SIG-M5 treated with dmso at 0.1 percent for 504 hours (cell line): ENCODE results near the gene GBE1.

ENCODE experiments used
- DNase-seq: peaks from one replicate; lab custom pipeline; 2025; ENCODE audit not compliant: unreplicated experiment; lab: John Stamatoyannopoulos, UW

The GBE1 gene

DNA sequence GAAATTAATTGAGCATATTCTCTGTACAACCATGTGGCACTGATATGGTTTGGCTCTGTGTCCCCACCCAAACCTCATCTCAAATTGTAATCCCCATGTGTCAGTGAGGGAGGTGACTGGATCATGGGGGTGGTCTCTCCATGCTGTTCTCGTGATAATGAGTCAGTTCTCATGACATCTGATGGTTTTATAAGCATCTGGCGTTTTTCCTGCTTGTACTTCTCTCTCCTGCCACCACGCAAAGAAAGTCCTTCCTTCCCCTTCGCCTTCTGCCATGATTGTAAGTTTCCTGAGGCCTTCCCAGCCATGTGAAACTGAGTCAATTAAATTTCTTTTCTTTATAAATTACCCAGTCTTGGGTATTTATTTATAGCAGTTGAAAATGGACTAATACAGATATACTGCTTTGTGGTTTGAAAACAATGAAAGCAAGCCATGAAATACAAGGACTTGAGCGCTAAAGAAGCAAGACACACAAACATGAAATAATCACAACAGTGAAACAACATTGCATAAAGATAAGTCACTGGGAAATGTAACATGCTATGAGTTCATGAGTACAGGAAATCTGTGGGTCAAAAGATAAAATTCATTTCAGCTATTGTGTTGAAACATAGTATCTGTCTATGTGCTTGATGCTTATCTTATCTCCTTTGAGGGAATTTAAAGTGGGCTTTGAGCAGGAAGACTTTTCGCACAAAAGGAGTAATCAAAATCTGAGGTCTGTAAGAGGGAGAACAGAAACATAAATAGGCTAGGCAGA lies 288.7 kb downstream of the GBE1 start:
- DNase-seq: no peak

DNA sequence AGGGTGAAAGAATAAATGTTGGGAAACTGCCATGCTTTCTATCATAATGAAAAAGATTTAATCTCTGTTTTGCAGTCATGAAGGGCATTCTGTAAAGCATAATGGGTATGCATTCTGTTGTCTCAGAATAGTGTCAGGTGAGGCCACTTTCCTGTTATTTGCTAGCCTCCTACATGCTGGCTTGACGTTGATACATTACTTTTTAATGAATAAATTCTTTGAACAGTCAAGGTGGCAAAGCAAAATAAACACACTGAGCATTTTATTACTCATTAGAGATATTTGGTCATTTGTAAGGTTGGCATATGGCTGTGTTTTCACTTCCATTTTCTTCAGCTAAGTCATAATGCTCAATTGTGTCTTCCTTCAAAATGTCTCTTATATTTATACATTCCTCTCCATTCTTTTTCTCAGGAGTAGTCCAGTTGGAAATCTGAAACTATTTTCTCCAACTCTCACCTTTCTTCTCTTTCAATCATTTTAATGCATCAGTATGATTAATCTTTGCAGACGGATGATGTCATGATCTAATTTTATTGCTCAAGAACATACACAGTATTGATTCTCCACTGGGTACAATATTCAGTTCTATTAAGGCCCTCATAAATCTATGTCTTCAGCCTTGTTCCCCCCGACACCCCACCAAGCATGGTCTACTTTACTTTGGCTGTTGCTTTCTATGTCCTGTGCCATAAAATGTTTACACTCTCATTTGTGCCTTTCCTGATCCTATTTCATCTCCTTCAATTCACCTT lies 290.7 kb downstream of the GBE1 start:
- DNase-seq: no peak

DNA sequence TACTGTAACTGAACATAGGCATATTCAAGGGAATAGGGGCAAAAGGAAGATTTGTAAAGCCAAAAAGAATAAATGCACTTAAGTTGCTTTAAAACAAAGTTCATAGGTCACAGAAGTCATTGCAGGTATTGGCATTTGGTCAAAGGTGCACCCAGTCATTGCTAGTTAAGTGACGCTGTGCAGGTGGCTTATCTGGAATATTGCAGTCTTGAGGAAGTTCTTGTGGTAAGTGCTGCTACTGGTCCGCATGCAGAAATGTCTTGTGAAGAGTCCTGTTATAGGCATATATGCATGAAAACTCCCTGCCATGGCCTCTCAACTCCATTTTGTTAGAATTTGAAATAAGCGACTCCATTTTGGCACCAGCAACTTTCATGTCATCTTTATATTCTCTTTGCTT lies 293.1 kb downstream of the GBE1 start:
- DNase-seq: no peak

DNA sequence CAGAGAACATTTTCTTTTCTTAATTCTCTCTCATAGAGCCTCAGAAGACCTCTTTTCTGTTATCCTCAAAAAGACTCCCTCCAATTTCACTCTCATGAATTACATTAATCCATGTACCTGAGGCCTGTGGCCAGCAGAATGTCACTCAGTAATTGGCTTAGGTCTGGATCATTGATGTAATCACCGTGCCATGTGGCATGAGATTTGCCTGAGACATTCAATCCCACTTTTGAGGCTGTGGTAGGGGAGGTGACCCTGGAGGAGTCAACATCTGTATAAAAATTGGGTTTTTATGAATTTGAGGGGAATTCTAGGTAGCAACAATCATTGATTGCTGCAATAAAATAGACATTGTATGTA lies 295.3 kb downstream of the GBE1 start:
- no peak for DNase-seq

DNA sequence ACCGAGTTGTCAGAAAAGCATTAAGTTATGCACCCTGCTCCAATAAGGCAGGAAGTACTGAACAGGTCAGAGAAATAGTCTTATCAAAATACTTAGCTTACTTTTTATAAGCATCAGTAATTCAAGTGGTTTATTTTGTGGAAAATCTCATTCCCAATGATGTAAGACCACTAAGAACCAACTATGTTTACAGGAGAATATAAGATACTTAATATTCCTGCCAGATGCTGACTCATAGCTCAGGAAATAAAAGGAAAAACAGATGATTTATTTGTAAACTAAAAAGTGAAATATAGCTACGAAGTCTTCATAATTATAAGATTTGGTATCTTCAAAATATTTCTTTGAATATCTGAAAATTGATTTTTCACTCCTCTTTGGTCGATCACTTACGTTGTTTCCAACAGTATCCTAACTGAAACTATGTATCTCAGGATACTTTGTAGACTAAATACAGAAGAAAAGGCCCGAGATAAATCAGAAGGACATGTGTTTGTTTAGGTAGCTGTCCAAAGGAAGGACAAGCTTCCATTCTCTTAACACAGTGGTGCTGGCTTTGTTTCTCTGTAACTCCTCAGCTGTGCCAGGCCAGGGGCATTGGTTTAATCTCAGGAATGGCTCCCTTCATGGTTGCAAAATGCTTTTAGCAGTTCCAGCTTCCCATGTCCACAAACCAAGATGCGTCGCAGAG lies 295.8 kb downstream of the GBE1 start:
- no peak for DNase-seq

DNA sequence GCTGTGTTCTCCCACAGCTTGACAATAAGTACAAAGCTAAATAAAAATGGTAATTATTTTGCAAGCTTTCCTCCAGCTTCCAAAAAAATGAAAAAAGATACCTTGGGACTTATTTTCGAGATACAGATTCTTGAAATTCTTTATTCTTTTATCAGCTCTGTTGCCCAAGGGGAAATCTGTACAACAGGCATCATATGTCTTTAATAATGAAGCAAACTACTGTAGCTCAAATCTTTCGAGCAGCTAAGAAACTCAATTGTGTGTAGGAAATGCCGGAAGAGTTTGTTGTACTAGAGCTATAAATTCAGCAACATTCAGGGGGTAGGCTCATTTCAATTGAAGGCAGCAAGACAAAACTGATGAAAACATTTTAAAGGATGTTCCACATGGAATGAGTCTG lies 297.7 kb downstream of the GBE1 start:
- no peak for DNase-seq

DNA sequence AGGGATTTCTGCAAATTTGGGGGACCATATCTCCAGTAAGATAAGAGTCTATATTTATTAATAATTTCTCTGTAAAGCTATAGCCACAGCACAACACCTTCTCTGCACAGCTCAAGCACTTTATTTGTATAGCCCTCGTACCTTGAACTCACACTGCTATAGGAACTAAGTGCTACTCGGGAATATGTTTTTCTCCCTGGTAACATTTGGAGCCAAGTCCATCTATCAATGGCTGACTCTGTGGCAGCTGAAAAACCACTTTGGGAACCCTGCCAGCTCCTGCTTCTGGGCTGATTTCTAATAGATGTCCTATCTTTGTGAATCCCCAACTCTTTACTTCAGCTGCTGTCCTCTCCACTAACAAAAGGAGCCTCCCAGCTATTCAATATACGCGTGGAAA lies 298.5 kb downstream of the GBE1 start:
- no peak for DNase-seq

DNA sequence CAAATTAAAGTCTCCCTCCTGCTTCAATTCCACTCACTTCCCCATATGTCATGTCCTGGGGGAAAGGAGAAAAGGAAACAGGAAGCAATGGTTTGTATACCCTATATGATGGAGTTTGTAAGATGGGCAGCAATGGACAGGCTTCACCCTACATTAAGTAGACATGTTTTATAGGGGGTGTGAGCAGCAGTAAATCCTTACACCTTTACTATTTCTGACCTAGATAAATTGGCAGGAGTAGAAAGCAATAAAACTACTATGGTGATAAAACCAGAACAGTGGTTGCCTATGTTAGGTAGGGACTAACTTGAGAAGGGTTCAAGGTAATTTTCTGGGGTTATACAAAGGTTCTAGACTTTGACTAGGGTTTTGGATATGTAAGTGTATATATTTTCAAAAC lies 301.7 kb downstream of the GBE1 start:
- no peak for DNase-seq

DNA sequence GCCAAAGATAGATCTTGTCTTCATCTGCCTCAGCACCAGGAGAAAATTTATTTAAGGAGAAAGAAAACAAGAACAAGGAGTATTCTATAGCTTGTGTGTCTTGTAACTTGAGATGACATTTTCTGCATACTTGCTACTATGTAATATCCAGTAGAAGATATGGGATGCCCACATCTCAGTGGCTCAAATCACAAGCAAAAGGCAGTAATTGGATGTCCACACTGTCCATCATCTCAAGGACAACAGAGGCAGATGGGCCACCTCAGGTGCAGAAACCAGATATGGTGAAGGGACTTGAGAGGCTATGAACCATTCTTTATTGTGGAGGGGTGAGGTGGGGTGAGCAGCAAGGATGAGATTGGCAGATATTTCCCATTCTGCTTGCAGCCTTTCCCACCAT lies 309.0 kb downstream of the GBE1 start:
- no peak for DNase-seq

DNA sequence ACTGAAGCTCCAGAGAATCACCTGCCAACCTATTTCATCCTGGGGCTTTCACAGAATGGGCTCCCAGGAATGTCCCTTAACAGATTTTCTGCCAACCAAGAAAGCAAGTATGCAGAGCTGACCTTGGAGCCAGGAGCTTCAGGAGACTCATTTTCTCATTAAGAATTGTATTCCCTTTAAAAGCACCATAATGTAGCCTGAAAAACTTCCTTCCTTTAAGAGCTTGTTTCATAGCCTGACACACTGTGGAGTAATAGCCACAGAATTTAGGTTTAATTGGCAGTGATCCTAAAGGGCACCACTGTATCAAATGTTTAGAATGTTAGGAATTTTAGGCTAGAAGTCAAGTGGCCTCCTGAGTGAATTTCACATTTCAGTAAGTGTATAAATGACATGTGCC lies 309.8 kb downstream of the GBE1 start:
- no peak for DNase-seq

DNA sequence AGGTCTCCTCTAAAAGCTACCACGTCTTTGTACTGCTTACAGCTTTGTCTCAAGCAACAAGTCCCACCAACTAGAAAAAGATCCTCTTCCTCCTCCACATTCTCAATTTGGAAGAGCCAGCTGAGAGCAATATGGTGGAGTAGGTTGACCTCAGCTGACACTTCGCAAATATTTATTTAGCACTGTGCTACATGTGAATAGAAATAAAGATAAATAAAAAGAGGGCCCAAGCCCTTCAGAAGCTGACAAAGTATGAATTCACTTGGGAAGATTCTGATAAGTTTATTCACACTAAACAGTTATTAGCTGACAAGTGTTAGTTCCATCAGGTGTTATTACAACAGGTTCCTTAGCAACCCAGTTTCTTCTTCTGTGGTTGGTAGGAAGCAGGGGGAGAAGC lies 310.3 kb downstream of the GBE1 start:
- DNase-seq: no peak

DNA sequence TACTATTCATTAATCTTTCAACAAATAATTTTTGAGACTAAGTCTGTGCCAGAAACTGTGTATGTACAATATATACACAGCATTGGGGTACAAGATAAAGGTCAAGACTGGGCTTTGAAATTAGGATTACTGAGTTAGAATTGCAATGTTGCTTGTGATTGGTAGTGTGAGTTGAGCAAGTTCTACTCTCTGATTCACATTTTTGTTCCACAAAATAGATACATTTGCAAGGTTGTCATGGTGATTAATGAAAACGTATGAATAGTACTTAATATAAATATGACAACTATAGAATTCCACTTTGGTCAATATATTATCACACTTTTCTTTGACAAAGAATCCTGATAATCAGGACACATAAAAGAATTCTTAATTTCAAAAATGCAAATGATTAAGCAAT lies 314.6 kb downstream of the GBE1 start:
- DNase-seq: no peak

DNA sequence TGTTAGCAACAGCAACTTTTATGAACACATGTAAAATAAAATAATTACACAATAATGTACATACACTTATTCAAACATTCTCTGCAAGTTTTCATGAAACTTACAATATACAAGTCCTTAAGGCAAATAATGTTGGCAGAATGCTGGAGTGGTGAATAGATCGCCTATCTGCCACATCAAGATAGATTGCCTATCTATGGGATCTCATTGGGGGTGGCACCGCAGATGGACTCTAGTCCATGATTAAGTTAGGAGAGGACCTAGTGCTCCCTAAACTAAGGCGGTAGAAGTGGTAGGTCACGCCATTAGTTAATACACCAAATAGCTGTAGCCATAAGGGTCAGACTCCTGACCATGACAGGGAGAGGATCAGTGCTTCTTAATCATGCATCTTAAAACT lies 315.7 kb downstream of the GBE1 start:
- DNase-seq: no peak

DNA sequence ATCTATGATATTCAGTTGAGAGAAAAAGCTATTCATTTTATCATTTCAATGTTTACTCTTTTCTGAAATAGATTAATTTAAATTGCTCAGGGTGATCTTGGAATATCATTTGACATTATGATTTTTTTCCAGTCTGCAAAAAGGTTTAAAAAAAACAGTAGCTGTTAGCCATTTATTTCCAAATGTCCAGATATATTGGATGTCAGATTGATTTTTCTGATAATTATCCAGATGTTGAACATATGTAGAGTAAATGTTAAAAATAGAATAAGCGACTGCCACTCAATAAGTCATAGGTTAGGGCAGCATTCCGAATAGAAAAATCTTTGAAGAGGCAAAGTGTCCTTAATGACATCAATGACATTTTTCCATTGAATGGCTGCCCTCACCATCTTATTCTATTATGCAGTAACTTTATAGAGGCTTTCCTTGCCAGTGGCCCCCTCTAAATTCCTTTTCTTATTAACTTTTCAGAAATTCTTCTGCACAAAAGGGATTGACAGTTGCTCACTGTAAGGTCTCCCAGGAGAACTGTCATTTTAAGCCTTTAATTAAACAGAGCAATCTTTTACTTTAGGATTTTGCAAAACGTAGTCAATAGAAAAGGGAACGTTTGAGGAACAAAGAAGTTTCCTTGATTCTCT lies 316.5 kb downstream of the GBE1 start:
- no peak for DNase-seq

DNA sequence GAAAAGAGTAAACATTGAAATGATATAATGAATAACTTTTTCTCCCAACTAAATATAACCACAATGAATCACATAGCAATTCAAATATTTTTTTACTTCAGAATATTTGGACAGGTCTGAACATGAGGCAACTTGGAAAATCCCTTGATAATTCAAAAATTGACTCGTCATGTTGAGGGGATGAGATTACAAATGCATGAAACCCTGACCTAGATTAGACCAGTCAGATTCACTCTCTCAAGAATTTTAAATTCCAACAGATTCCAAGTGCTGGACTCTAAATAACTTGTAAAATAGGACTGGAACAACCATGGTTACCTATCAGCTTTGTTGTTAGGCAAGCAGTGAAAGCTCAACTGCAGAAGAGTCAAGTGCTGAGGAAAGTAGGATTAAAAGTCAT lies 317.5 kb downstream of the GBE1 start:
- no peak for DNase-seq

DNA sequence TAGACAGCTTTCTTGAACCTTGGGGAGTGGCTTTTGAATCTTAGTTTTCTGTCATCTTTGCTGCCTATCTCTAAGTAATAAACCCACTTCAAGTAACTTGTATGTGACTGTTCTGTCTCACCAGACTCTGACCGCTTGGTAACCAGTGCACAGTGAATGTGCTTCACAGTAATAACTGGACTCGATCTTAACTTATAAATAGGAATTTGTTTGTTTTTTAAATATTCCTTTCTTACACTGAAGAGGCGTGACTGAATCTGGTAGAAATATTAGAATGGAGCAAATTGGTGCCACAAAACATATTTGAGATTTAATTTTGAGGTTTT lies 318.0 kb downstream of the GBE1 start:
- DNase-seq: no peak

DNA sequence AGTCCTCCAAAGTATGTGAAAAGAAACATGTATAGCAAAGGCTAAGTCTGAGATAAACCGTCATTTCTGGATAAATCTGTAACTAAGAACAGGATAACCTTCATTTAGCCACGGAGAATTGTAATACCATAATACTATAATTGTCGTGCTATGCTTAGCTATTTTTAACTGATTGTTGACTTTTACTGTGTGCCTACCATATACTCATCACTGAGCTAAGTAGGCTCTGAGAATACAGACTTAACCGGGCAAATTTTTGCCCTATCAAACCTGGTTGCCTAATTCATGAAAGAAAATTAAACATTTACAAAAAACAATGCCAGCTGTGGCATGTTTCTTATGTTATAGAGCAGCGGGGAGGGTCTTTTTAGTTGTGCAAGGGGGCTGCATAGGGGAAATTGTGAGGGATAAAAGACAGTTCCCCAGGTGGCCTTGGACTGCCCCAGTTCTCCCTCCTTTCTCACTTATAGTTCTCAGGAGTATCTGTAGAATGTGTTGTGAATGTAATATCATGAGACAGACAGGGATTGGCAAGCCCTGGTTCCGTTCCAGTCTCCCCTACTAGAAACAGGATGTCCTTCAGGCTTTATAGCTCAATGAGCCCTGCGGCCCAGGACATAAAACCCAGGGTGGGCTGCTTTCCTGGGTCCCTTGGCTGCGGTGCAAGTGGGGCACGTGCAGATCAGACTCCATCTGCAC lies 318.5 kb downstream of the GBE1 start:
- no peak for DNase-seq

DNA sequence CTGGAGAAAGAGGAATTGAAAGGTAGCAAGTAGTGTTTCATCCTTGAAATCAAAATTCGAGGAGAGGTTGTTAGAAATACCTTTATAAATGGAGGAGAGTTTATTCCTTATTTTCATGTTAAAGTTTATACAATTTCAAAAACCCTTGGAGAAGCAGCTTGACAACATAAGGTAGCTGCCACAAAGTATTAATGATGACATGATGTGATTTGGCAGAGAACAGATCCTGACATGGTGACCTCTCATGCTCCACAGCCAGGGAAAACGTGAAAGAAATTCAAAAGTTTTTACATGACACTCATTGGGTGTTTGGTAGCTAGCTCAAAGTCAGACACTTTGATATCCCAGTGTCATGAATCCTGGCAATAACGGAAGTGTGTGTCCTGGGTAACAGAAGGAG lies 320.8 kb downstream of the GBE1 start:
- no peak for DNase-seq
